Measurements from ENCODE around the gene MCHR1. TPM values are rescaled to one million over a fixed set of nuclear protein-coding genes. Genes with fewer than 3 reads are reported as not detected.

The MCHR1 gene
- total RNA-seq, 4 donors from 2014 or later, result 0.27 to 0.40 TPM; not detected in 2

GRCh38 chr22:40690370-40690769, 11.1 kb downstream of the MCHR1 start:
- Histone ChIP-seq H3K4me3 (no peak overlapping the region), H3K27ac (no peak overlapping the region), H3K36me3 (no peaks in the 10 kb centered on the region), H3K9me3 (no peaks in the 10 kb centered on the region), H3K27me3 (no peaks in the 10 kb centered on the region), H3K4me1 (peaks cover 0 to 11% (median 0%) of the 10 kb centered on the region in 3 donors)
- no peak for ATAC-seq
- WGBS, 2 donors (ENCODE audit: low coverage in 1 of 2), result 90% methylated on average over 5 of the region's 8 CpGs; no CpG with 5 or more reads in 1 of the 2 donors
- TF ChIP-seq POLR2AphosphoS5 (IDR thresholded peaks at IDR 0.05) (no peak), EP300 (IDR thresholded peaks at IDR 0.05) (no peak), CTCF (IDR thresholded peaks at IDR 0.05) (no peak), POLR2A (IDR thresholded peaks at IDR 0.05) (no peak)

- Histone ChIP-seq H3K4me3 (no peak overlapping the region), H3K4me1 (peaks cover 0 to 11% (median 0%) of the 10 kb centered on the region in 3 donors), H3K27ac (no peak overlapping the region), H3K27me3 (no peaks in the 10 kb centered on the region), H3K9me3 (no peaks in the 10 kb centered on the region), H3K36me3 (no peaks in the 10 kb centered on the region)
- TF ChIP-seq POLR2AphosphoS5 (IDR thresholded peaks at IDR 0.05) (no peak), POLR2A (IDR thresholded peaks at IDR 0.05) (no peak), EP300 (IDR thresholded peaks at IDR 0.05) (no peak), CTCF (IDR thresholded peaks at IDR 0.05) (no peak)
- ATAC-seq, result no peak
These were observed 12.2 kb downstream of the MCHR1 start for GRCh38 chr22:40691532-40691931.

GRCh38 chr22:40694411-40694810, 15.1 kb downstream of the MCHR1 start:
- H3K36me3 ChIP-seq, result no peaks in the 10 kb centered on the region
- H3K9me3 ChIP-seq, result no peaks in the 10 kb centered on the region
- no peak overlapping the region for H3K4me3 ChIP-seq
- no peak overlapping the region for H3K27ac ChIP-seq
- H3K27me3 ChIP-seq, result no peaks in the 10 kb centered on the region
- no peak for ATAC-seq
- peaks cover 0 to 11% (median 0%) of the 10 kb centered on the region in 3 donors for H3K4me1 ChIP-seq
- TF ChIP-seq CTCF (IDR thresholded peaks at IDR 0.05) (no peak), POLR2AphosphoS5 (IDR thresholded peaks at IDR 0.05) (no peak), POLR2A (IDR thresholded peaks at IDR 0.05) (no peak), EP300 (IDR thresholded peaks at IDR 0.05) (no peak)
- 18 to 32% methylated on average over 5 to 6 of the region's 7 CpGs for WGBS, 2 donors (ENCODE audit: low coverage in 1 of 2)

GRCh38 chr22:40701274-40701673, 22.0 kb downstream of the MCHR1 start:
- WGBS, 2 donors (ENCODE audit: low coverage in 1 of 2), result 94 to 96% methylated on average over 7 of the region's 7 CpGs
- Histone ChIP-seq H3K4me1 (no peaks in the 10 kb centered on the region), H3K36me3 (no peaks in the 10 kb centered on the region), H3K4me3 (no peak overlapping the region), H3K27me3 (no peaks in the 10 kb centered on the region), H3K9me3 (no peaks in the 10 kb centered on the region), H3K27ac (no peak overlapping the region)
- ATAC-seq, result no peak
- TF ChIP-seq POLR2A (IDR thresholded peaks at IDR 0.05) (no peak), POLR2AphosphoS5 (IDR thresholded peaks at IDR 0.05) (no peak), EP300 (IDR thresholded peaks at IDR 0.05) (no peak), CTCF (IDR thresholded peaks at IDR 0.05) (no peak)

DNA sequence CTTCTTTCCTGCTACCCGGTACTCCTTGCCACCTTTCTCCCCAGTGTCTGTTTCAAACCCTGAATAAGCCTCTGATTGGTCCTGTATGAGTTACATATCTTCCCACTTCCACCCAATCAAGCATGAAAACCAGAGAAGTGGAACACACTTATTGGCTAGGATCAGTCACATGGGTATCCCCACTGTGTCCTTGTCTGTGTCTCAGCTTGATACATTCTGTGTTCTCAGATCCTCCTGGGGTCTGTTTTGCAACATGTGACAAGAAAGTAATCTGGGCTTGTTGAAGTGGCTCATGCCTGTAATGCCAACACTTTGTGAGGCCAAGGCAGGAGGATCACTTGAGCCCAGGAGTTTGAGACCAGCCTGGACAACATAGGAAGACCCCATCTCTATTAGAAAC, 23.9 kb downstream of the MCHR1 start:
- no peak for TF ChIP-seq POLR2A (IDR thresholded peaks at IDR 0.05)
- TF ChIP-seq POLR2AphosphoS5 (IDR thresholded peaks at IDR 0.05), result no peak
- TF ChIP-seq CTCF (IDR thresholded peaks at IDR 0.05), result no peak
- no peak for TF ChIP-seq EP300 (IDR thresholded peaks at IDR 0.05)
- H3K27me3 ChIP-seq, result no peaks in the 10 kb centered on the region
- H3K27ac ChIP-seq, result no peak overlapping the region
- H3K4me3 ChIP-seq, result no peak overlapping the region
- no peak for ATAC-seq
- H3K9me3 ChIP-seq, result no peaks in the 10 kb centered on the region
- no peaks in the 10 kb centered on the region for H3K36me3 ChIP-seq
- no peaks in the 10 kb centered on the region for H3K4me1 ChIP-seq
- WGBS, 2 donors (ENCODE audit: low coverage in 1 of 2), result 100% methylated on average over 1 of the region's 1 CpG
